ENCODE results near the gene FCHO2. TPM values are rescaled to one million over a fixed set of nuclear protein-coding genes. Genes with fewer than 3 reads are reported as not detected.

Gene FCHO2
- total RNA-seq, 1 donor from 2014 or later: 22.4 TPM

GRCh38 chr5:73120222-73121118, 164.6 kb downstream of the FCHO2 start, which contains the start of gene TMEM171:
Gene TMEM171, plus strand, starts transcription at chr5:73120575. Its CDS starts 2,799 bp downstream, at chr5:73123374.
- no peak for DNase-seq (ENCODE audit: low spot score)
- TF ChIP-seq, protein P1, sequence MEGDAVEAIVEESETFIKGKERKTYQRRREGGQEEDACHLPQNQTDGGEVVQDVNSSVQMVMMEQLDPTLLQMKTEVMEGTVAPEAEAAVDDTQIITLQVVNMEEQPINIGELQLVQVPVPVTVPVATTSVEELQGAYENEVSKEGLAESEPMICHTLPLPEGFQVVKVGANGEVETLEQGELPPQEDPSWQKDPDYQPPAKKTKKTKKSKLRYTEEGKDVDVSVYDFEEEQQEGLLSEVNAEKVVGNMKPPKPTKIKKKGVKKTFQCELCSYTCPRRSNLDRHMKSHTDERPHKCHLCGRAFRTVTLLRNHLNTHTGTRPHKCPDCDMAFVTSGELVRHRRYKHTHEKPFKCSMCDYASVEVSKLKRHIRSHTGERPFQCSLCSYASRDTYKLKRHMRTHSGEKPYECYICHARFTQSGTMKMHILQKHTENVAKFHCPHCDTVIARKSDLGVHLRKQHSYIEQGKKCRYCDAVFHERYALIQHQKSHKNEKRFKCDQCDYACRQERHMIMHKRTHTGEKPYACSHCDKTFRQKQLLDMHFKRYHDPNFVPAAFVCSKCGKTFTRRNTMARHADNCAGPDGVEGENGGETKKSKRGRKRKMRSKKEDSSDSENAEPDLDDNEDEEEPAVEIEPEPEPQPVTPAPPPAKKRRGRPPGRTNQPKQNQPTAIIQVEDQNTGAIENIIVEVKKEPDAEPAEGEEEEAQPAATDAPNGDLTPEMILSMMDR (IDR thresholded peaks at IDR 0.05): peak; percentile 9
- Mint-ChIP-seq H3K36me3 (ENCODE audit: low read depth) (peaks cover 5% of the 10 kb centered on the region), H3K9me3 (ENCODE audit: low read depth) (peaks cover 4% of the 10 kb centered on the region), H3K27me3 (ENCODE audit: low read depth) (peaks cover 2% of the 10 kb centered on the region), H3K4me1 (ENCODE audit: low read depth) (peaks cover 40% of the 10 kb centered on the region), H3K27ac (ENCODE audit: unreplicated experiment) (no peak within 1 kb of the TSS), H3K4me3 (ENCODE audit: unreplicated experiment) (peak within 1 kb of the TSS; percentile 64)

GRCh38 chr5:73121119-73121463, 165.2 kb downstream of the FCHO2 start:
- Mint-ChIP-seq H3K36me3 (ENCODE audit: low read depth) (peaks cover 5% of the 10 kb centered on the region), H3K4me3 (ENCODE audit: unreplicated experiment) (peak overlapping the region; percentile 64), H3K4me1 (ENCODE audit: low read depth) (peaks cover 34% of the 10 kb centered on the region), H3K27ac (ENCODE audit: unreplicated experiment) (no peak overlapping the region), H3K27me3 (ENCODE audit: low read depth) (peaks cover 2% of the 10 kb centered on the region), H3K9me3 (ENCODE audit: low read depth) (peaks cover 4% of the 10 kb centered on the region)
- DNase-seq (ENCODE audit: low spot score): no peak
- TF ChIP-seq, protein P1 (IDR thresholded peaks at IDR 0.05): no peak

DNA sequence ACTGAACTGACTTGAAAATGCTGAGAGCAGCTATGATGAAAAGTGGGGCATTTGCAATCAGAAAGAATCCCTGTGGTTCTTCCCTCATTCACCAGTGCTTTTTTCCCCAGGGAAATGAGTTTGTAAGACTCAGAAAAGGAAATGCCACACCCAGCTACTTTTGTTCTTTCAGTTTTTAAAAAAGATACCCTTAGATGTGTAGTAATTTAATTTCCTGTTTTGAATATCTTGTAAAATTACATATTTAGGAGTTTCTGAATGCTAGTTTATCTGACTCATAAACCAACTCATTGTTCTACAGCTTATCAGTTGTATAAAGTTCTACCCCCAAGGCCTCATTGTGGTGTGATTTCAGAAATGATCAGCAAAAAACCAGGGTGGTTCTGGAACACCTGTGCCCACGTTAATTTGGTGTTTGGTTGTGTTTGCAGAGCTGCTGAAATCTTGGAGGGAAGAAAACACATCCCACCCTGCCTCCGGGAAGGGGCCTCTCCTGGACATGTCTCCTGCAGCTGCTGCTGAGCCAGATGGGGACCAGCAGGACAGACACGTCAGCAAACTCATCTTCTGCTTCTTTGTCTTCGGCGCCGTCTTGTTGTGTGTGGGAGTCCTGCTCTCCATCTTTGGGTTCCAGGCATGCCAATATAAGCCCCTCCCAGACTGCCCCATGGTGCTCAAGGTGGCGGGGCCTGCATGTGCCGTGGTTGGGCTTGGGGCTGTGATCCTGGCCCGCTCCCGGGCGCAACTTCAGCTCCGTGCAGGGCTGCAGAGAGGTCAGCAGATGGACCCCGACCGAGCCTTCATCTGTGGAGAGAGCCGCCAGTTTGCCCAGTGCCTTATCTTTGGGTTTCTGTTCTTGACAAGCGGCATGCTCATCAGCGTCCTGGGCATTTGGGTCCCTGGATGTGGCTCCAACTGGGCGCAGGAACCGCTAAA, 167.3 kb downstream of the FCHO2 start:
- DNase-seq (ENCODE audit: low spot score): no peak
- H3K27me3 Mint-ChIP-seq (ENCODE audit: low read depth): peaks cover 2% of the 10 kb centered on the region

DNA sequence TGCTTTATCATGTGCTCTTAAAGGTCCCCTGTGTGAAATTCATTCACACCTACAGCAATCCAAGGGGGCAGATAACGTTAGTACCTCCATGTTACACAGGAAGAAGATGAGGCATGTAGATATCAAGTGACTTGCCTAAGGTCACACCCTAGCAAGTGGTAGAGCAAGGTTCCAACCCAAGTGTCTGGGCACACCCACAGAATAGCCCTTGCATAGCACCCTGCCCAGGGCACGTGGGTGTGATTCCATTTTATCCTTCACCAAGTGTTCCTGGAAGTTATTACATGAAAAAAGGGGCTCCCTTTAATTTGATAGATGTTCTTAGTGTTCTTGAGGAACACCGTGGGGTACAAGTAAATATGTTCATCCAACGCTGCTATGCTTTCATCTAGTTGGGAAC, 169.4 kb downstream of the FCHO2 start:
- H3K4me1 Mint-ChIP-seq (ENCODE audit: low read depth): peaks cover 20% of the 10 kb centered on the region
- DNase-seq (ENCODE audit: low spot score): no peak
- H3K36me3 Mint-ChIP-seq (ENCODE audit: low read depth): peaks cover 5% of the 10 kb centered on the region
- no peaks in the 10 kb centered on the region for H3K9me3 Mint-ChIP-seq (ENCODE audit: low read depth)
- peaks cover 6% of the 10 kb centered on the region for H3K27me3 Mint-ChIP-seq (ENCODE audit: low read depth)
- TF ChIP-seq, protein P1 (IDR thresholded peaks at IDR 0.05): no peak
- no peak overlapping the region for H3K27ac Mint-ChIP-seq (ENCODE audit: unreplicated experiment)
- H3K4me3 Mint-ChIP-seq (ENCODE audit: unreplicated experiment): no peak overlapping the region

More for the DNA sequence above, 167.3 kb downstream of the FCHO2 start:
- TF ChIP-seq, protein P1 (IDR thresholded peaks at IDR 0.05): no peak
- peaks cover 27% of the 10 kb centered on the region for H3K4me1 Mint-ChIP-seq (ENCODE audit: low read depth)
- H3K36me3 Mint-ChIP-seq (ENCODE audit: low read depth): peaks cover 3% of the 10 kb centered on the region
- no peak overlapping the region for H3K27ac Mint-ChIP-seq (ENCODE audit: unreplicated experiment)
- no peaks in the 10 kb centered on the region for H3K9me3 Mint-ChIP-seq (ENCODE audit: low read depth)
- H3K4me3 Mint-ChIP-seq (ENCODE audit: unreplicated experiment): no peak overlapping the region

GRCh38 chr5:73126381-73126780, 170.5 kb downstream of the FCHO2 start:
- no peak for DNase-seq (ENCODE audit: low spot score)
- H3K36me3 Mint-ChIP-seq (ENCODE audit: low read depth): peaks cover 5% of the 10 kb centered on the region
- H3K27me3 Mint-ChIP-seq (ENCODE audit: low read depth): peaks cover 6% of the 10 kb centered on the region
- H3K9me3 Mint-ChIP-seq (ENCODE audit: low read depth): no peaks in the 10 kb centered on the region
- TF ChIP-seq, protein P1 (IDR thresholded peaks at IDR 0.05): no peak
- peaks cover 13% of the 10 kb centered on the region for H3K4me1 Mint-ChIP-seq (ENCODE audit: low read depth)
- no peak overlapping the region for H3K4me3 Mint-ChIP-seq (ENCODE audit: unreplicated experiment)
- H3K27ac Mint-ChIP-seq (ENCODE audit: unreplicated experiment): no peak overlapping the region
